Hepatocyte (in vitro differentiated cells): ENCODE measurements around the gene CCDC182. TPM values are rescaled to one million over a fixed set of nuclear protein-coding genes. Genes with fewer than 3 reads are reported as not detected.

Source experiments
- DNase-seq: peaks from one replicate; pipeline ENCODE4 v3.0.0-alpha.2; 2016; ENCODE audit warnings: low spot score
- H2AFZ ChIP-seq: fragments of 200-600 bp; sonication (generic); 2 replicates; pipeline ENCODE4 v1.6.0; 2016; ENCODE audit warnings: antibody characterized with exemption, mild to moderate bottlenecking
- H3K27ac ChIP-seq: fragments of 200-600 bp; sonication (generic); 2 replicates; pipeline ENCODE4 v1.5.1; 2016; ENCODE audit warnings: mild to moderate bottlenecking
- H3K27me3 ChIP-seq: fragments of 200-600 bp; sonication (generic); 2 replicates; pipeline ENCODE4 v1.6.1; 2016
- H3K36me3 ChIP-seq: fragments of 200-600 bp; sonication (generic); replicated peaks from 2 replicates; pipeline ENCODE4 v1.5.1; 2016; ENCODE audit warnings: low read depth; ENCODE audit not compliant: insufficient read depth
- H3K4me1 ChIP-seq: fragments of 200-600 bp; sonication (generic); 2 replicates; pipeline ENCODE4 v1.5.1; 2016; ENCODE audit warnings: mild to moderate bottlenecking, moderate library complexity; ENCODE audit not compliant: insufficient read depth
- H3K4me2 ChIP-seq: fragments of 200-600 bp; sonication (generic); 2 replicates; pipeline ENCODE4 v1.6.0; 2016
- H3K4me3 ChIP-seq: fragments of 200-600 bp; sonication (generic); 2 replicates; pipeline ENCODE4 v1.5.1; 2016; ENCODE audit warnings: mild to moderate bottlenecking
- H3K79me2 ChIP-seq: fragments of 200-600 bp; sonication (generic); 2 replicates; pipeline ENCODE4 v1.6.0; 2017; ENCODE audit warnings: mild to moderate bottlenecking
- H3K9me2 ChIP-seq: fragments of 200-600 bp; sonication (generic); replicated peaks from 2 replicates; pipeline ENCODE4 v1.6.0; 2017; ENCODE audit warnings: mild to moderate bottlenecking; ENCODE audit not compliant: insufficient read depth
- H3K9me3 ChIP-seq: fragments of 200-600 bp; sonication (generic); 2 replicates; pipeline ENCODE4 v1.5.1; 2016; ENCODE audit warnings: low read depth, mild to moderate bottlenecking
- H4K20me1 ChIP-seq: fragments of 200-600 bp; sonication (generic); 2 replicates; pipeline ENCODE4 v1.6.0; 2016; ENCODE audit warnings: mild to moderate bottlenecking; ENCODE audit not compliant: insufficient read depth, poor library complexity, severe bottlenecking
- CTCF ChIP-seq: fragments of 200-600 bp; sonication (generic); IDR thresholded peaks from 2 replicates; pipeline ENCODE4 v1.5.1; 2016; ENCODE audit warnings: antibody characterized with exemption, mild to moderate bottlenecking; ENCODE audit not compliant: poor library complexity
- EZH2 ChIP-seq: fragments of 200-600 bp; sonication (generic); IDR thresholded peaks from 2 replicates; pipeline ENCODE4 v1.6.1; 2016; ENCODE audit warnings: antibody characterized with exemption, mild to moderate bottlenecking, borderline replicate concordance
- EZH2phosphoT487 ChIP-seq: fragments of 200-600 bp; sonication (generic); IDR thresholded peaks from one replicate; pipeline ENCODE4 v1.6.1; 2018; ENCODE audit warnings: antibody characterized with exemption, mild to moderate bottlenecking, low read depth, moderate library complexity; ENCODE audit not compliant: unreplicated experiment, severe bottlenecking
- WGBS: methylation state at CpG from one replicate; pipeline ENCODE4 v1.1.6; 2016; ENCODE audit warnings: low lambda C conversion rate; ENCODE audit errors: missing lambda C conversion rate; 5-methylcytosine and 5-hydroxymethylcytosine counted together
- polyA plus RNA-seq: library from polyadenylated mRNA; unstranded; fragments of >200 nt; fragmentation: Nextera tagmentation; extraction: Ambion mirVana; gene quantifications from 2 replicates; pipeline ENCODE4 v1.2.1, GENCODE V29; 2016
- total RNA-seq: library from RNA; depleted of rRNA; stranded (reverse); fragments of >200 nt; gene quantifications from 2 replicates; pipeline ENCODE4 v1.2.3, GENCODE V29; 2014

CCDC182 gene
- total and polyA plus RNA-seq, 2 experiments from 2014 or later = not detected

- 69% methylated on average over 14 of the region's 14 CpGs for WGBS
- no peak for DNase-seq
- Histone ChIP-seq H3K27me3 (no peaks in the 10 kb centered on the region), H3K36me3 (no peaks in the 10 kb centered on the region), H2AFZ (no peak overlapping the region), H3K9me3 (no peaks in the 10 kb centered on the region), H3K4me2 (no peak overlapping the region), H3K4me3 (no peak overlapping the region), H3K9me2 (no peaks in the 10 kb centered on the region), H3K4me1 (no peaks in the 10 kb centered on the region), H3K27ac (no peak overlapping the region), H4K20me1 (no peaks in the 10 kb centered on the region), H3K79me2 (no peaks in the 10 kb centered on the region)
- no peak for TF ChIP-seq CTCF
Observed at GRCh38 chr17:57724026-57724728, 20.9 kb downstream of the CCDC182 start.

GRCh38 chr17:57723427-57724025, 21.6 kb downstream of the CCDC182 start:
- Histone ChIP-seq H3K27me3 (no peaks in the 10 kb centered on the region), H4K20me1 (no peaks in the 10 kb centered on the region), H3K36me3 (no peaks in the 10 kb centered on the region), H2AFZ (no peak overlapping the region), H3K4me1 (no peaks in the 10 kb centered on the region), H3K27ac (no peak overlapping the region), H3K9me3 (no peaks in the 10 kb centered on the region), H3K79me2 (no peaks in the 10 kb centered on the region), H3K4me3 (no peak overlapping the region), H3K4me2 (no peak overlapping the region), H3K9me2 (no peaks in the 10 kb centered on the region)
- no peak for DNase-seq
- TF ChIP-seq EZH2 (no peak), CTCF (no peak), EZH2phosphoT487 (no peak)
- 86% methylated on average over 13 of the region's 13 CpGs for WGBS

GRCh38 chr17:57722704-57723043, 22.4 kb downstream of the CCDC182 start:
- H3K9me3 ChIP-seq = no peaks in the 10 kb centered on the region

More at GRCh38 chr17:57722704-57723043, 22.4 kb downstream of the CCDC182 start:
- Histone ChIP-seq H2AFZ (no peak overlapping the region), H3K27me3 (no peaks in the 10 kb centered on the region), H3K79me2 (no peaks in the 10 kb centered on the region), H3K27ac (no peak overlapping the region), H3K4me2 (no peak overlapping the region), H4K20me1 (no peaks in the 10 kb centered on the region), H3K4me3 (no peak overlapping the region), H3K9me2 (no peaks in the 10 kb centered on the region), H3K36me3 (no peaks in the 10 kb centered on the region), H3K4me1 (no peaks in the 10 kb centered on the region)
- WGBS = 88% methylated on average over 7 of the region's 7 CpGs
- TF ChIP-seq CTCF (no peak), EZH2phosphoT487 (no peak), EZH2 (no peak)
- no peak for DNase-seq
